ENCODE results near the gene RPL10A. TPM values are rescaled to one million over a fixed set of nuclear protein-coding genes. Genes with fewer than 3 reads are reported as not detected.

RPL10A gene
- polyA plus RNA-seq, 2 of the 4 experiments (the other 2 are of a cell fraction), result 1,150 to 1,645 TPM

DNA sequence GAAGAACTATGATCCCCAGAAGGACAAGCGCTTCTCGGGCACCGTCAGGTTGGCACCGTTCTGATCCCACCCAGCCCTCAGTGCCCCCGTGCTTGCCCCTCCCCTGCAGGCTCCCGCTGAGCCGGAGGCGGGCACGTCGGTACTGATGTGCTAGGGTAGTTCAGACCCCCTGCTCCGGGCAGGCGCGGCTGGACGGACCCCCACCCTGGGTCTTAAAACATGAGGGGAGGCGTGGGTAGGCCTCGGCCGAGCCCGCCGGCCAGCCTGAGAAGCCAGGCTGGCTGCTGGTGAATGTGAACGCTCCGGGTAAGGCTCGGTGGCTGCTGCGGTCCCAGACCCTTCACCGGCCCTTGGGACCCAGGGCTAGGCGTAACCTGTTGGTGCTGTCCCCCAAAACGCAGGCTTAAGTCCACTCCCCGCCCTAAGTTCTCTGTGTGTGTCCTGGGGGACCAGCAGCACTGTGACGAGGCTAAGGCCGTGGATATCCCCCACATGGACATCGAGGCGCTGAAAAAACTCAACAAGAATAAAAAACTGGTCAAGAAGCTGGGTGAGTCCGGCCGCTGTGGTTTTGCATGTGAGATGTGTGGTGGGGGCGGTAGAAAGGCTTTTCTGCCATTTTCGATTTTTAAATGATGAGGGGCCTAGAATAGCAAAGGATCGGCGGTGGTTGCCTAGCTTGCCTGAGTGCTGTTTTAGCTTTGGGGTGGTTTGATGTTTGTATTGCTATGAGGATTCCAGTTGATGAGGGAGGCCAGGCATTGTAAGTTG lies 964 bp downstream of the RPL10A start:
- Histone ChIP-seq H3K4me1 (peaks cover 33% of the 10 kb centered on the region), H3K4me2 (peak overlapping the region; percentile 98), H3K9me3 (no peaks in the 10 kb centered on the region), H3K27ac (peak overlapping the region; percentile 97 to 98), H3K4me3 (peak overlapping the region; percentile 99)
- no peak for FAIRE-seq
- TF ChIP-seq CEBPB (IDR thresholded peaks at IDR 0.05) (no peak), FOXS1 (CRISPR knock-in tag; IDR thresholded peaks at IDR 0.05) (no peak), FOSL2 (IDR thresholded peaks at IDR 0.05) (no peak), FOSL2 (CRISPR knock-in tag; IDR thresholded peaks at IDR 0.05) (no peak), RFX5 (IDR thresholded peaks at IDR 0.05) (no peak), POLR2AphosphoS2 (conservative IDR thresholded peaks at IDR 0.05; ENCODE audit: low read length) (no peak), TFCP2L1 (CRISPR knock-in tag; IDR thresholded peaks at IDR 0.05) (no peak)
- TF ChIP-seq, protein P1, sequence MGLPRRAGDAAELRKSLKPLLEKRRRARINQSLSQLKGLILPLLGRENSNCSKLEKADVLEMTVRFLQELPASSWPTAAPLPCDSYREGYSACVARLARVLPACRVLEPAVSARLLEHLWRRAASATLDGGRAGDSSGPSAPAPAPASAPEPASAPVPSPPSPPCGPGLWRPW (IDR thresholded peaks at IDR 0.05), result no peak
- TF ChIP-seq, protein P2, sequence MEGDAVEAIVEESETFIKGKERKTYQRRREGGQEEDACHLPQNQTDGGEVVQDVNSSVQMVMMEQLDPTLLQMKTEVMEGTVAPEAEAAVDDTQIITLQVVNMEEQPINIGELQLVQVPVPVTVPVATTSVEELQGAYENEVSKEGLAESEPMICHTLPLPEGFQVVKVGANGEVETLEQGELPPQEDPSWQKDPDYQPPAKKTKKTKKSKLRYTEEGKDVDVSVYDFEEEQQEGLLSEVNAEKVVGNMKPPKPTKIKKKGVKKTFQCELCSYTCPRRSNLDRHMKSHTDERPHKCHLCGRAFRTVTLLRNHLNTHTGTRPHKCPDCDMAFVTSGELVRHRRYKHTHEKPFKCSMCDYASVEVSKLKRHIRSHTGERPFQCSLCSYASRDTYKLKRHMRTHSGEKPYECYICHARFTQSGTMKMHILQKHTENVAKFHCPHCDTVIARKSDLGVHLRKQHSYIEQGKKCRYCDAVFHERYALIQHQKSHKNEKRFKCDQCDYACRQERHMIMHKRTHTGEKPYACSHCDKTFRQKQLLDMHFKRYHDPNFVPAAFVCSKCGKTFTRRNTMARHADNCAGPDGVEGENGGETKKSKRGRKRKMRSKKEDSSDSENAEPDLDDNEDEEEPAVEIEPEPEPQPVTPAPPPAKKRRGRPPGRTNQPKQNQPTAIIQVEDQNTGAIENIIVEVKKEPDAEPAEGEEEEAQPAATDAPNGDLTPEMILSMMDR (IDR thresholded peaks at IDR 0.05), result no peak
- POLR2A ChIA-PET, result no interaction called here
- ATAC-seq, result peak; percentile 1 to 11; a peak in 3 of 6 replicates
- CTCF ChIA-PET, result interaction anchor here (0.6 to 5.3 kb wide), 9 partner anchors 13 to 258 kb away, joined by 3 to 48 read pairs (median 4); partner anchors contain the start of genes FANCE and PPARD
- WGBS (ENCODE audit: missing lambda C conversion rate), result 0% methylated on average over 11 of the region's 37 CpGs
- no peak for DNase-seq (ENCODE audit: low read depth in 1 of 2, low spot score in 1 of 2)

DNA sequence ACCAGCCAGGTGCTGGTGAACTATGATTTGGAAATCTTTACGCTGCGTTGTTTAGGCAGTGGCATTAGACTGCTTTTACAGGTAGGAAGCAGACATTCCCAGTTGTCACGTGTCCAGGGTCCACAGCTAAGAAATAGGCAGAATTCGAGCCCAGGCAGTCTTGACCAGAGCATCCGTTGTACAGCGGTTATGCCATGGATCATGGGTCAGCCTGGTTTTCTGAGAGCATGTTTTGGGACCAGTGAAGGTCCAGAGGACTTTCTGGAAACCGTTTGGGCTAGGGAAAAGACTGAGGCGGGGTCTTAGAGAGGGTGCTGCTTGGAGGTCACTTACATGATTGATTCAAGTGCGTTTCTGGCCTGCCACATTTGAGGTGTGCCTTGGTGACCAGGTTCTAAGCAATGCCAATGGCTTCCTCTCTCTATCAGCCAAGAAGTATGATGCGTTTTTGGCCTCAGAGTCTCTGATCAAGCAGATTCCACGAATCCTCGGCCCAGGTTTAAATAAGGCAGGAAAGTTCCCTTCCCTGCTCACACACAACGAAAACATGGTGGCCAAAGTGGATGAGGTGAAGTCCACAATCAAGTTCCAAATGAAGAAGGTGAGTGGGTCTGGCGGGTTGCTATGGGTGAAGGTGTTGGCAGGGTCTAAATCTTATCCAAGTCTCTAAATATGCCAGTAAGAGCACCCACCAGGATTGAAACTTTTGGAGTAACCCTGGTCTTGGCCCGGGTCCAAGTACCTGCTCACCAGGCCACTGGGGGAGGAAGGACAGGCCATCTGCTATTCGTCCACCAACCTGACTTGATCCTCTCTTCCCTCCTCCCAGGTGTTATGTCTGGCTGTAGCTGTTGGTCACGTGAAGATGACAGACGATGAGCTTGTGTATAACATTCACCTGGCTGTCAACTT lies 1.8 kb downstream of the RPL10A start:
- DNase-seq (ENCODE audit: low read depth in 1 of 2, low spot score in 1 of 2), result no peak
- 16% methylated on average over 15 of the region's 18 CpGs for WGBS (ENCODE audit: missing lambda C conversion rate)
- CTCF ChIA-PET, result interaction anchor here (1.2 to 5.3 kb wide), 3 partner anchors 14 to 126 kb away, joined by 3 to 48 read pairs (median 20); partner anchors contain the start of gene FANCE

More for the DNA sequence above, 1.8 kb downstream of the RPL10A start:
- POLR2A ChIA-PET, result no interaction called here
- Histone ChIP-seq H3K27ac (peak overlapping the region; percentile 97 to 98), H3K4me3 (peak overlapping the region; percentile 99), H3K4me1 (peaks cover 33% of the 10 kb centered on the region), H3K4me2 (peak overlapping the region; percentile 98), H3K9me3 (no peaks in the 10 kb centered on the region)
- TF ChIP-seq, protein P3, sequence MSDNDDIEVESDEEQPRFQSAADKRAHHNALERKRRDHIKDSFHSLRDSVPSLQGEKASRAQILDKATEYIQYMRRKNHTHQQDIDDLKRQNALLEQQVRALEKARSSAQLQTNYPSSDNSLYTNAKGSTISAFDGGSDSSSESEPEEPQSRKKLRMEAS (IDR thresholded peaks at IDR 0.05), result no peak
- TF ChIP-seq FOSL2 (IDR thresholded peaks at IDR 0.05) (no peak), FOSL2 (CRISPR knock-in tag; IDR thresholded peaks at IDR 0.05) (no peak), TP53 (CRISPR knock-in tag; IDR thresholded peaks at IDR 0.05) (no peak), HOXB5 (CRISPR knock-in tag; IDR thresholded peaks at IDR 0.05) (no peak), RNF2 (IDR thresholded peaks at IDR 0.05; ENCODE audit: borderline replicate concordance, low read depth) (no peak), CBX8 (IDR thresholded peaks at IDR 0.05) (no peak), TFCP2L1 (CRISPR knock-in tag; IDR thresholded peaks at IDR 0.05) (no peak), FOSB (CRISPR knock-in tag; IDR thresholded peaks at IDR 0.05) (no peak), HEYL (CRISPR knock-in tag; IDR thresholded peaks at IDR 0.05) (no peak), ESRRA (IDR thresholded peaks at IDR 0.05; ENCODE audit: borderline replicate concordance, low read length) (no peak), ZFP36 (IDR thresholded peaks at IDR 0.05; ENCODE audit: borderline replicate concordance, partially characterized antibody) (no peak), GATA3 (IDR thresholded peaks at IDR 0.05; ENCODE audit: borderline replicate concordance) (no peak), CEBPB (IDR thresholded peaks at IDR 0.05) (no peak), ZC3H11A (IDR thresholded peaks at IDR 0.05) (no peak), KDM1A (IDR thresholded peaks at IDR 0.05; ENCODE audit: low read depth) (no peak), CBX2 (IDR thresholded peaks at IDR 0.05; ENCODE audit: borderline replicate concordance, low read depth) (no peak)
- TF ChIP-seq, protein P4, sequence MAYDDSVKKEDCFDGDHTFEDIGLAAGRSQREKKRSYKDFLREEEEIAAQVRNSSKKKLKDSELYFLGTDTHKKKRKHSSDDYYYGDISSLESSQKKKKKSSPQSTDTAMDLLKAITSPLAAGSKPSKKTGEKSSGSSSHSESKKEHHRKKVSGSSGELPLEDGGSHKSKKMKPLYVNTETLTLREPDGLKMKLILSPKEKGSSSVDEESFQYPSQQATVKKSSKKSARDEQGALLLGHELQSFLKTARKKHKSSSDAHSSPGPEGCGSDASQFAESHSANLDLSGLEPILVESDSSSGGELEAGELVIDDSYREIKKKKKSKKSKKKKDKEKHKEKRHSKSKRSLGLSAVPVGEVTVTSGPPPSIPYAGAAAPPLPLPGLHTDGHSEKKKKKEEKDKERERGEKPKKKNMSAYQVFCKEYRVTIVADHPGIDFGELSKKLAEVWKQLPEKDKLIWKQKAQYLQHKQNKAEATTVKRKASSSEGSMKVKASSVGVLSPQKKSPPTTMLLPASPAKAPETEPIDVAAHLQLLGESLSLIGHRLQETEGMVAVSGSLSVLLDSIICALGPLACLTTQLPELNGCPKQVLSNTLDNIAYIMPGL (CRISPR knock-in tag; IDR thresholded peaks at IDR 0.05; ENCODE audit: borderline replicate concordance), result no peak
- TF ChIP-seq, protein P5, sequence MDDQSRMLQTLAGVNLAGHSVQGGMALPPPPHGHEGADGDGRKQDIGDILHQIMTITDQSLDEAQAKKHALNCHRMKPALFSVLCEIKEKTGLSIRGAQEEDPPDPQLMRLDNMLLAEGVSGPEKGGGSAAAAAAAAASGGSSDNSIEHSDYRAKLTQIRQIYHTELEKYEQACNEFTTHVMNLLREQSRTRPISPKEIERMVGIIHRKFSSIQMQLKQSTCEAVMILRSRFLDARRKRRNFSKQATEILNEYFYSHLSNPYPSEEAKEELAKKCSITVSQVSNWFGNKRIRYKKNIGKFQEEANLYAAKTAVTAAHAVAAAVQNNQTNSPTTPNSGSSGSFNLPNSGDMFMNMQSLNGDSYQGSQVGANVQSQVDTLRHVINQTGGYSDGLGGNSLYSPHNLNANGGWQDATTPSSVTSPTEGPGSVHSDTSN (IDR thresholded peaks at IDR 0.05), result no peak
- TF ChIP-seq, protein P6, sequence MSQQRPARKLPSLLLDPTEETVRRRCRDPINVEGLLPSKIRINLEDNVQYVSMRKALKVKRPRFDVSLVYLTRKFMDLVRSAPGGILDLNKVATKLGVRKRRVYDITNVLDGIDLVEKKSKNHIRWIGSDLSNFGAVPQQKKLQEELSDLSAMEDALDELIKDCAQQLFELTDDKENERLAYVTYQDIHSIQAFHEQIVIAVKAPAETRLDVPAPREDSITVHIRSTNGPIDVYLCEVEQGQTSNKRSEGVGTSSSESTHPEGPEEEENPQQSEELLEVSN (IDR thresholded peaks at IDR 0.05; ENCODE audit: borderline replicate concordance, low read depth), result no peak
- no peak for FAIRE-seq
- ATAC-seq, result no peak

Data from A549 (cell line).